ENCODE data around the gene DYRK1A.

The DYRK1A gene

DNA sequence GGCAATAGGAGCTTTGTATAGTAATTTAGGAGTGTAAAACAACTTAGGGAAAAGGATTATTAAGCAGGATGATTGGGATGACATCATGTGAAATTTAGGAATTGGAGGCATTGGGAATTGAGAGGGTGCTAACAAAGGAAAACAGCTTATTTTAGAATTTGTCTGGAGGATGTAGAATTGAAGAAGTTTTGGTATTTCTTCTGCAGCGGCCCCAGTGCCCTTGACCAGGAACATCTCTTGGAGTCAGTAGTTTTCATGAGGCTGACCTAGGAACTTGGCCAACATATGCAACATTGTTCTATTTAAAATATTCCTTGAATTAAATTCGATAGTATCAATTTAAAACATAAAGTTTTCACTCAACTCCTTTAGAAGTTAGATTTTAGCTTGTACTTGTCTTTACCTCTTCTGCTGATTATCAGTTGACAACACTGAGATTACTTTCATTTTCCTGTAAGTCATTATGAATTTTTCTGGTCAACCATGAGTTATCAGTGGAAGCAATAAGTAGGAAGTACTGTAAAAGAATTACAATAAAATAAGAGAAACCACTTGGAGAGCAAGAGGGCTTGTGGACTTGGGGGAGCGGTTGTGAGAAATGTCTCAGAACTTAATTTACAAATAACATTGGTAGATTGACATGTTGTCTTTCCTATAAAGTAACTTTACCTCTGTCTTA, 52.8 kb downstream of the DYRK1A start:
- no peak for DNase-seq (ENCODE audit: low read depth in 2 of 2)

DNA sequence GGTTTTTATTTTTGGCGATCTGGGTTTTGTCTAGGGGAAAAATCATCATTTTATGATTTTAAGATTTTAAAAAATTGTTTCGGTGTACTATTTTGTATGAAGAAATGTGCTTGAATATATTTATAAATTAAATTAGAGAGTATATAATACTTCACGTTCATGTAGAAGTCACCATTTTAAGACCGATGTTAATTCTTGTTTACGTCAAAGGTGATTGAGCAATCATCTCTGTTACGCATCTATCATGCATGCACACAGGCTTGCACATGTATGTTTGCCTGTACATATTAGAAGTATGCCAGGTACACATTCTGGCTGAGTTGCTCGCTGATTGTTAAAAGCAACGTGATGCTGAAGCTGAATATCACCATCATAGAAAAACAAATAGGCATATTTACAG, 54.7 kb downstream of the DYRK1A start:
- DNase-seq (ENCODE audit: low read depth in 2 of 2): no peak

DNA sequence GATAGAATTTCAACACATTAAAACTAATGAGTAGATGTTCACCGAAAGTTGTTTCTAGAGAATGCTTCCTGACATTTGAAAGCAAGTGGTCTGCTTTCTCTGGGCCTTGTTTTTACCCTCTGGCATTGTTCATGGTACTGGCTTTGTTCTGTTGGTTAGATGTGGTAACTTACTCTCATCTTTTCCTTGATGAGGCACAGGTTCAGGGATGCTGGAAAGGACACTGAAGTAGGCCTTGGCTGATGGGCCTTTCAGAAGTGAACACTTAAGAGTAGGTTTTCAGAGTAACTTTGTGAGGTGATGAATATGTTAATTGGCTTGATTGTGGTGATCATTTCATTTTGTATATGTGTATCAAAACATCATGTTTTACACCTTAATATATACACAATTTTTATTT, 55.8 kb downstream of the DYRK1A start:
- DNase-seq (ENCODE audit: low read depth in 2 of 2): no peak

DNA sequence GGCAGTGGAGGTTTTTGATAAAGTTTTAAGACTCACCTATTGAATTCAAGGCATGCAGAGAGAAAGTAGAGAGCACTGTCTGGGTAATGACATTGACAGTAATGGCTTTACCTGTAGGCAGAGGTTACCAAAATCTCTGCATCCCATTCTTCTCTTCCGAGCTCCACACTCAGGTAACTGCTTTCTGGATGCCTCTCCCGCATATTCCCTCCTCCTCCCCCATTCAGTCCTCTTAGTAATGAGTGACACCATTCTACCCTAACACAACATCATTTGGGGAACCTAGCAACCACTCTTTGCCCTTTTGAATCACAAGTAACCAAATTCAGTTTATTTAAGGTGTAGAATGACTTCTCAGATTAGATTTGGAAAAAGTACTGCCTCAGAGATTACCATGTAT, 56.5 kb downstream of the DYRK1A start:
- no peak for DNase-seq (ENCODE audit: low read depth in 2 of 2)

DNA sequence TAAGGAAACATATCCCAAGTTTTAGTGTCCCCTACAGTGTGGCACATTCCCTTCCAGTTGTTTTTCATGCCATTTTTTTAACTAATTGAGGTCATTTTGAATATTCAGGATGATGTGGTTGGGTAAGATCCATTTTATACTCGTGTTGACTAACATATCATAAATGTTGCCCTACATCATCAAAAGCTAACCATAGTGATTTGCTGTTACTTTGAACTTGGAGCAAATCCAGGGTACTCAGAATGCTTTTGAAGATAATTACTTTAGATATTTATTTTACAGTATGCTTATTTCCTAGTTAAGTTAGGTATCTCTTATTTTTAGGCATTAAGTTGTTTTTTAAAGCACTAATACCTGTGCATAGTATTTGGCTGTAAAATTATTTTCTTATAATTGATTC, 57.8 kb downstream of the DYRK1A start:
- DNase-seq (ENCODE audit: low read depth in 2 of 2): no peak

DNA sequence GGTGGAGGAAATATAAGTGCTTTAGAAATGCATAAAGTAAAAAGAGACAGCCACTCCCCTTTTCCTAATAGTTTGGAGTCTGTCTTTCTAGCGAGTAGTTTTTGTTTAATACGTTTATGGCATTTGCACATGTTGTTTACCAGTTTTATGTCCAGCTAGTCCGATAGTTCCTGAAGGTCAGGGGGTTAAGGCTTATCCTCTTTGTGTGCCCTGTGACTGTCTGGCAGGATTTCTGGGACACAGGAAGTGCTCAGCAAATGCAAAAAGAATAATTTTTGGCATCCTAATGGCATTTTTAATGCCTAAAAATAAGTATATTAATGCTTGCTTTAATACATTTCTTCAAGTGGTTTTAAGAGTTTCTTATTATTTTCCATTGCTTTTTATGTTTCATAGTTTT, 58.4 kb downstream of the DYRK1A start:
- no peak for DNase-seq (ENCODE audit: low read depth in 2 of 2)

DNA sequence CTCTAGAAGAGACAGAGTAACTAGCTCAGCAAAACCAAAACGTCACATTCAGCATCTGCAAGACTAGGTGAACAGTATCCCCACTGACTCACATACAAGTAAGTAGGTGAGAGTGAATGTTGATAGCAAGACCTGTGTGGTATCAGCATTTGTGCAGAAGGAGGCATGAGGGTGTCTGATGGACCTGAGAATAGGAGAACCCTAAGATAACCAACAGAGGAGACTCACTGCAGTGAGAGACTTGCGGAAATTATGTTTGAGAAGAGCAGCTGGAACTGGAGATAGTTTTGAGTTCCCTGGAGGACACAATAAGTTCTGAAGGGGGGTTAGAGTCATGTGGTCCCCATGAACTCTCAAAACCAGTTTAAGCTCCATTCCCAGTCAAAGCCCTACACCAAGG, 59.1 kb downstream of the DYRK1A start:
- DNase-seq (ENCODE audit: low read depth in 2 of 2): no peak

DNA sequence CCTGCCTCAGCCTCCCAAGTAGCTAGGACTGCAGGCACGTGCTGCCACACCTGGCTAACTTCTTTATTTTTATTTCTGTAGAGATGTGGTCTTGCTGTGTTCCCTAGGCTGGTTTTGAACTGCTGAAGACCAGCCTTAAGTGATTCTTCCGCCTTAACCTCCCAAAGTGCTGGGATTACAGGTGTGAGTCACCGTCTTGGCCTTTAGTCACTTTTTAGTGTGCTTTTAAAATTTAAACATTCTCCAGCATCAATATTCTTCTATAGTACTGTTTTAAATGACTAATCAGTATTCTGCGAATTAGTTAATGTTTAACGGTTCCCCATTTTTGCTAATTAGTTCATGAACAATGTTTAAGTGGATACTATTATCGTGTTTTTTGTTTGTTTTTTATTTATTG, 60.6 kb downstream of the DYRK1A start:
- no peak for DNase-seq (ENCODE audit: low read depth in 2 of 2)

DNA sequence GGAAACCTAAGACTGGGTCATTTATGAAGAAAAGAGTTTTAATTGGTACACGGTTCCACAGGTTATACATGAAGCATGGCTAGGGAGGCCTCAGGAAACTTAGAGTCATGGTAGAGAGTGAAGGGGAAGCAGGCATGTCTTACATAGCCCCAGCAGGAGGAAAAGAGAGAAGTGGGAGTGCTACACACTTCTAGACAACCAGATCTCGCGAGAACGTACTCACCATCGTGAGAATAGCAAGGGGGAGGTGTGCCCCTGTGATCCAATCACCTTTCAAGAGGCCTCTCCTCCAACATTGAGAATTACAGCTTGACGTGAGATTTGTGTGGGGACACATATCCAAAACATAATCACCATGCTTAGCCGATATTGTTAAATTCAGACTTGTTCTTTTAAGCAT, 62.8 kb downstream of the DYRK1A start:
- no peak for DNase-seq (ENCODE audit: low read depth in 2 of 2)

DNA sequence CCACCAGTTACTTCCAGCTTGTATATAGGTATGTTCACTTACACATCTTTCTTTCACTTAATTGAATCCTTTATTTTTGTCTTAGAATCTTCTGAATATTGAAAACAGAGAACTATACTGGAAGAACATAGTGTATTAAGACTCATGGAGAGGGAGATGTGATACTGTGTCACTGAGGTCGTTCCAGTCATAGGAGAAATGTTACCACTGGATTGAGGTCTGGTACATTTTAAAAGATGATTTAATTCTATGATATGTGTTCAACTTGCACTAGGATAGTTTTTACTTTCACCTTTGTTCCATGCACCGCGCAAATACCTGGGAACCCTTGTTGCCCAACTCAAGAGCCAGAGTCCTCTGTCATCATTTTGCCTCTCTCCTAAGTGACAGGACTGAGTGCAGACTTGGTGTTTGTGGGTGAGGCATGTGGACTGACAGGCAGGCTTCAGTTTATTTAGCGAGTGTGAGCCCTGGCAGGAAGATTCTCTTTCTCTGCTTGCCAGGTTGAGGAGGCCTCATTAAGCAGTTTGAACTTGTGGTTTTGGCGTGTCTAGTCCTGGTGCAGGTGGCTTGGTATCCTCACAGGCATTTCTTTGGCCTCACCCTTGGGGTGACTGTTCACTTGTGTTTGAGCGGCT, 63.7 kb downstream of the DYRK1A start:
- DNase-seq (ENCODE audit: low read depth in 2 of 2): no peak

DNA sequence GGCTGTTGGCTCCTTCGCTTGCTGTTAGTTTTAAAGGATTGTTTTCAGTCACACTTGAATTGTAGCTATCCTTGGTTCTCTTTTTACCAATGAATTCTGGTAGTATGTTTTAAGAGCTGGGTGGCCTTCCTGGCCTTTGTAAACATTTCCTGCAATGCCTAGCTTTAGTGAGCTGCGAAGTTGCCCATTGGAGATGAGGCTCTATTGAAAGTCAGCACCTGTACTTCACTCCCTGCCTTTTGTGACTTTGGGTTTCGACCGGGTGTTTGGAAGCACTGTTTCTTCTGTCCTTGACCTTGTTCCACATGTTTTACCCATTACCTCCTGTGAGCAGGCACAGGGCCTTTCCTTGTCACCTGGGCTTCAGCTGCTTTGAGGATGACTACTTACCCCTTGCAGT, 64.7 kb downstream of the DYRK1A start:
- DNase-seq (ENCODE audit: low read depth in 2 of 2): no peak

DNA sequence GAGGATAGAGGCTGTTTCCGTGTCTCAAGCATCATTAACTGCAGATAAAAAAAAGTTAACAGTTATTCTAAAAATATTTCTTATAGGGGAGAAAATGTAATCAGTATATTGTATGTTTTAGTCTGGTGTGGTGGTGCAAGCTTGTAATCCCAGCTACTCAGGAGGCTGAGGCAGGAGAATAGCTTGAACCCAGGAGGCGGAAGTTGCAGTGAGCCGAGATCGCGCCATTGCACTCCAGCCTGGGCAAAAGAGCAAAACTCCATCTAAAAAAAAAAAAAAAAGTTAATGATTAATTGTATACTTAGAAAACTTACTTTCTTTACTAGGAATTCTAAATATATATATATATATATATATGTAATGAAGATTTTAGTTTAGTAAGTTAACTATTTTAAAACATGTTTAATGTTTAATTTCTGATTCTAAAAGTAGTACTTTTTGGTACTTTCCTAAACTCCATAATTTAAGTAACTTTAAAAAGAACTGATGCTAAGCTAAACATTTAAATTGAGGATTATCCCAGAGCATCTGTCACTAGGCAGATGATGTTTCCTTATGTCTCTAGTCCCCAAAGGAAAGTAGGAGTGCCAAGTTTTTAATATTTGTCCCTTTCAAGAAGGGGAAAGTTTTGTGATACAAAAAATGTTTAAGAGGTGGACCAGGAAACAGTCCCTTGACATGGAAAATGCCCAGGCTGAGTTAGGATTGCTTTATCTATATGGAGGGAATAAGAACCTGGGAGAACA, 66.3 kb downstream of the DYRK1A start:
- no peak for DNase-seq (ENCODE audit: low read depth in 2 of 2)

DNA sequence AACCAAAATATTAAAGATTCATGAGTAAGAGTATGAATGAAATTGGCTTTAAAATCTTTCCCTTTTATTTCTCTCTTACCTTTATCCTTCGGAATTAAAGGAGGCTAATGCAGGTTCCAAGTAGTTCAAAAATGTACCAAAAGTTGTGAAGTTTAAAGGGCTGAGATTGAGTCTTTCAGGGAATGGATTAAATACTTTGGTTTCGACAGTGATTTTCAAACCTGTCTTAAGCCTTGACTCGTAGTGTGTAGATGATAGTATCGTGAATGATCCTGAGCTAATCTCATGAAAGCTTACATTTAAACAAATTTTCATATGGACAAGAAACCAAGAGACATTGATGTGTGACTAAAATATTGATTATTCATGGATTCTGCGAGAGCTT, 66.9 kb downstream of the DYRK1A start:
- no peak for DNase-seq (ENCODE audit: low read depth in 2 of 2)

DNA sequence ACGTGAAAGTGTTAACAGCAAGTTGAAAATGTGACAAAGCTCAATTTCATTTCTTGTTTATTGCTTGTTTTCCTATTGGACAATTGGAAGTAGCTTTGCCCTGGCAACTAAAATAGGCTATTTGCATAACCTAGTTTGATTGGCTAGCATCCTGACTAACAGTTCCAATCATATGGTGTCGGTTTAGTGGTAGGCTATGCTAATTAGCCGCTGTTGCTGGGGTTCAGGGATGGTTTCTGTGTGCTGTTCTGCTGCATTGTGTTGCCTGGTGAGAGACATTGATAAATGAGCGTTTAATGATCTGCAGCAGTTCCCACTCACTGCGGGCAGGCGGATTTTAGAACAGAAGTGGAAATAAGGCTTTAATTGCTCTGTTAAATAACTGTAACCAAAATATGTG, 68.5 kb downstream of the DYRK1A start:
- DNase-seq (ENCODE audit: low read depth in 2 of 2): no peak

DNA sequence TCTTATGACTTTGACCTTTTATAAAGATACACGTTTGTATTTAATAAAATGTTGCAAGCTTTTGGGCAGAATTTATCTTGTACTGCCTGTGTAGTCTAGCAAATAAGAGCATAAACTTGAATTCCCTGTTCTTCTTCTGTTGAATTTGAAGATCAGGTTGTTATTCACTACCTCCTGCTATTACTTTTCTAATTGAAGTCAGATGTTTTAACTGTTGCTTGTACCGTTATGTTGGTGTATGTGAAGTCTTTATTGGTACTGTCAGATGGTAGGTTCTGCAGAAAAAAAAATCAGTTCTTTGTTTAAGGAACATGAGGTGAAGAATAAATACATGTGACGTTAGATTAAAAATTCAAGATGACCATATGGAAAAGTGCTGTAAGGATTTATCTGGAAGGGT, 69.1 kb downstream of the DYRK1A start:
- DNase-seq (ENCODE audit: low read depth in 2 of 2): no peak

DNA sequence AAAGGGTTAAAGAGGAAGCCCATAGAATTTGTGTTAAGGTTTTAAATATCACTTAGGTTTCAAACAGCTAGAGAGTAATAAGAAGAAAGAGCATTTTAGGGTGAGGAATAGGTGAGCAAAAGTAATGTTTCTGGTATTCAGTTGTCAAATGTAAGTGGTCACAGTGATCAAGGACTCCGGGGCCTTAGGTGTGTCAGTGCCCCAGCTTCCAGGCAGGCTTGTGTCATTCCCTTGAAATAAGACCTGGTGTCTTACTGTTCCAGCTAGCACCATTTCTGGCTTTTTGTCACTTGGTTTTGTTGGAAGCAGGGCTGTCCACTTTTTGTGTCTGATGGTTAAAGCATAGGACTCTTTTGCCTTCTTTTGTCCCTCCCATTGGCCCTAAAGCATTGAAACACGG, 69.6 kb downstream of the DYRK1A start:
- DNase-seq (ENCODE audit: low read depth in 2 of 2): no peak

DNA sequence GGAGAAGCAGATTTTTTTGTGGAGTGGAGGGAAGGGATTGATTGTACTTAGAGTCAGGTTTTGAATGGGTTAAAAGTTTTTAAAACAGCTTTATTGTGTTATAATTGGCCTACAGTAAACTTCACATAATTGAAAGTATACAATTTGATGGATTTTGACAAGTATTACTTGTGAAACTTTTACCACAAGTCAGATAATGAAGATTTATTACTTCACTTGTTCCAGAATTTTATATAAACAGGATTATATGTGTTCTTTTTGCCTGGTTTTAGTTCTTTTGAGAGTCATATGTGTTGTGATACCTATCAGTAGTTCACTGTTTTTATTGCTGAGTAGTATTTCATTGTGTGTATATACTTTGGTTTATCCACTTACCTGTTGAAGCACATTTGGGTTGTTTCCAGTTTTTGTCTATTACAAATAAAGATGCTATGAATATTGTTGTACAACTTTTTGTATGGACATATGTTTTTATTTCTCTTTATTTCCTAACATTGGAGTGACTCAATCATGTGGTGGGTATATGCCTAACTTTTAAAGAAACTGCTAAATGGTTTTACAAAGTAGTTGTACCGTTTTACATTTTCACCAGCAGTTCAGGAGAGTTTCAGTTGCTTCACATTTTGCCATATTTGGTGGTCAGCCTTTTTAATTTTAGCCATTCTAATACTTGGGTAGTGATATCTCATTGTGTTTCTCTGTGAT, 71.0 kb downstream of the DYRK1A start:
- DNase-seq (ENCODE audit: low read depth in 2 of 2): no peak

DNA sequence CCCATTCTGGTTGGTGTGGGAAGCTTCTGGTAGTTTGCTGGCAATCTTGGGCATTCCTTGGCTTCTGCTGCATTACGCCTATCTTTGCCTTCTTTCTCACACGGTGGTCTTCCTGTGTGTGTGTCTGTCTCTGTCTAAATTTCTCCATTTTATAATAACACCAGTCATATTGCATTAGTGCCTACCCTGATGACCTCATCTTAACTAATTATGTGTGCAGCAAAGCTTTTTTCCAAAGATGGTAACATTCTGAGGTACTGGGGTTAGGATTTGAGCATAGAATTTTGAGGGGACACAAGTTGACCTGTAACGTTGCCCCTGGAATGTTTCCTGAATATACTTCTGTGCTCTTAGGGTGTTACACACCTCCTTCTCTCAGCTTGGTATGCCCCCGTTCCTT, 77.1 kb downstream of the DYRK1A start:
- no peak for DNase-seq (ENCODE audit: low read depth in 2 of 2)

DNA sequence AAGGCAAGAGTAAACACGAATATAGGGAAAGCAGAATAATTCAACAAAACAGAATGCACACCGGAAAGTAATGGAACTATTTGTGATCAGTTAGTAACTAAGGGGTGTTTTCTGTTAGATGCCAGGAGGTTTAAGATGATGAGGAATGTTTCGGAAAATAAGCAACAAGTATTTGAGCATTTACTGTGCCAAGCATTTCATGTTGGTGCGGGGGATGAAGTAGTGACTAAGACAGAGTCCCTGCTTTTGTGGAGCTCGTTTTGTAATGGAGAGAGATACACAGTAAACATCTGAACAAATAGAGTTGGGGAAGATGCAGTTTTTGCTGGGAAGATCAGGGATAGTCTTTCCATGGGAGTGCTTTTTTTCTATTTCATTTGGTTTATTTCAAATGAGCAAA, 78.7 kb downstream of the DYRK1A start:
- DNase-seq (ENCODE audit: low read depth in 2 of 2): no peak

DNA sequence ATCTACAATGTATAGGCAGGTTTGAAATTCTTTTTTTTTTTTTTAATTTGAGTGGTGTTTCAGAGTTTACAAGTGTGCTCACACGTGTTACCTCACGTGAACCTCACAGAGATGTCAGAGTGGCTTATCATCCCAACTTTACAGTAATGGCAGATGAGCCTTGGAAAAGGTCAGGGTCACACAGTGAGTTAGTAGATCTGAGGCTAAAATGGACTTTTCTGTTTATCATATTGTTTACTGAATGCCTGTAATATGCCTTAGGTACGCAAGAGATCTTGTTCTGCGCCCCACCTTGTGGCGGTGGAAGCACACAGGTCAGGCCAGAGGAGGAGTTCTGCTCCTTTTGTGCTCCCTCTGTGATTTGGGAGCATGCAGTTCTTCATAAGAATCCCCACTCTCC, 80.0 kb downstream of the DYRK1A start:
- DNase-seq (ENCODE audit: low read depth in 2 of 2): no peak

DNA sequence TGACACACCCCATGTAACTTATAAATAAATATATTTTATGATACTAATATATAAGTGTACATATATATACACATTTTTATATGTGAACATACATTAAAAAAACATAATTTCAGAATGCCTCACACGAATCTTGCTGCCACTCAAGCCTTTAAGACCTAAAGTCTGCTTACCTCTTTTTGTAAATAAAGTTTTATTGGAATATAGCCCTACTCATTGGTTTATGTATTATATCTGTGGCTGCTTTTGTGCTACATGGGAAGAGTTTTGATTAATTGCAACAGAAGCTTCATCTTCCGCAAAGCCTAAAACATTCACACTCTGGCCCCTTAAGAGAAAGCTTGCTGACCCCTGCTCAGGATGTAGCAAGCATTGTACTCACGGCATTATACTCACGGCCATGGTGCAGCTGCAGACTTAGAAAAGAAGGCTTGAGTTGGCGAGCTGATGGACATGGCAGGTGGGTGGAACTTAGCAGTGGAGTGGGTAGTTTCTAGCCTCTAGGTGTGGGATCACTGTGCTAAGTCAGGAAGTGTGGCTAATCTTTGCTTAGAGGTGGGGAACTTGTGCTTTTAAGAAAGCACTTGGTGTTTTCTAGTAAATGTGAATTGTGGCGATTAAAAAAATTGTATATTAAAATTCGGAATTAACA, 80.8 kb downstream of the DYRK1A start:
- DNase-seq (ENCODE audit: low read depth in 2 of 2): no peak

DNA sequence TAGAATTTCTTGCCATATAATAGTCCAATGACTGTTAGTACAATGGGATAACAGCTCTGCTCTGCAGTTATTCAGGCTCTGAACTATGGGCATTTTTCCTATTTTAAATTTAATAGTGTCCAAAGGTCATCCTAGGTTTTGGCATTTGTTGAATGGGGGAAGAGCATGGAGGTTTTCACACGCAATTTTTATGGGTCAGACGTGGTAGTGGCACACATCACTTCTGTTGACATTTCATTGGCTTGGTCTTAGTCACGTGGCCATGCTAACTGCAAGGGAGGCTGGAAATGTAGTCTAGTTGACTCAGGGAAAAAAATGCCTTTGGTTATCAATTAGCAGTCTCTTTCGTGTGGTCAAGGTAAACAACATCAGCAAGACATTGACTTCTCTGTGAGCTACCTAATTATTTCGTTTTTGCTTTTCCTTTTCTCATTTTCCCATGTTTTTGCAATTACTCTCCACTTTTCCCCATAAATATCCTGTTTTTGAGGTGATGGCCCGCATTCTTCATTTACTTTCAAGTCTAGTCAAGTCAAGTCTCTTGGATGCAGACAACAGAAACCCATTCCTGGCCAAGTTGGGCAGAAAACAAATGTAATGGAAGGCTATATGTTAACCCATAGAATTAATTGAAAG, 82.8 kb downstream of the DYRK1A start:
- DNase-seq (ENCODE audit: low read depth in 2 of 2): no peak
